GM18502 (cell line): ENCODE data around the gene CDC45.
"Not testable (repeated sequence)": the region's sequence is repeated elsewhere in the genome, so short reads cannot be mapped to it uniquely, and the experiment has no call there.

Experiments used
- ATAC-seq: cut with Tn5 transposase; IDR thresholded peaks from one replicate; pipeline ENCODE4 v1.9.1; 2021; ENCODE audit warnings: mild to moderate bottlenecking; ENCODE audit not compliant: unreplicated experiment, poor library complexity

The CDC45 gene

GRCh38 chr22:19525116-19525660, 45.5 kb downstream of the CDC45 start:
- ATAC-seq, result no peak

- ATAC-seq, result no peak
These were observed 45.9 kb downstream of the CDC45 start for GRCh38 chr22:19525666-19526065.

- ATAC-seq, result no peak
These were observed 46.5 kb downstream of the CDC45 start for GRCh38 chr22:19526076-19526701.

GRCh38 chr22:19526702-19527111, 47.0 kb downstream of the CDC45 start:
- ATAC-seq, result no peak

- ATAC-seq, result no peak
These were observed 47.6 kb downstream of the CDC45 start for GRCh38 chr22:19527321-19527721.

GRCh38 chr22:19527861-19528417, 48.2 kb downstream of the CDC45 start:
- ATAC-seq, result no peak

- no peak for ATAC-seq
These were observed 50.1 kb downstream of the CDC45 start for GRCh38 chr22:19529811-19530210.

- no peak for ATAC-seq
These were observed 51.0 kb downstream of the CDC45 start for GRCh38 chr22:19530751-19531150.

GRCh38 chr22:19531327-19531726, 51.6 kb downstream of the CDC45 start:
- not testable (repeated sequence) for ATAC-seq

GRCh38 chr22:19533049-19533626, 53.4 kb downstream of the CDC45 start:
- no peak for ATAC-seq

- ATAC-seq, result no peak
These were observed 54.1 kb downstream of the CDC45 start for GRCh38 chr22:19533857-19534256.

- no peak for ATAC-seq
These were observed 55.3 kb downstream of the CDC45 start for GRCh38 chr22:19535001-19535400.

GRCh38 chr22:19536564-19536963, 56.8 kb downstream of the CDC45 start:
- no peak for ATAC-seq

- no peak for ATAC-seq
These were observed 58.3 kb downstream of the CDC45 start for GRCh38 chr22:19537941-19538488.

GRCh38 chr22:19540394-19540793, 60.7 kb downstream of the CDC45 start:
- ATAC-seq, result no peak

- ATAC-seq, result no peak
These were observed 64.4 kb downstream of the CDC45 start for GRCh38 chr22:19543970-19544708.

- ATAC-seq, result no peak
These were observed 66.2 kb downstream of the CDC45 start for GRCh38 chr22:19545935-19546207.

GRCh38 chr22:19546680-19547079, 67.0 kb downstream of the CDC45 start:
- ATAC-seq, result no peak

GRCh38 chr22:19547620-19548019, 67.9 kb downstream of the CDC45 start:
- no peak for ATAC-seq

GRCh38 chr22:19548427-19548826, 68.7 kb downstream of the CDC45 start:
- ATAC-seq, result not testable (repeated sequence)

GRCh38 chr22:19548964-19549363, 69.2 kb downstream of the CDC45 start:
- no peak for ATAC-seq
